Esophagus squamous epithelium (tissue), 5 donors: ENCODE data around the gene PODXL. TPM values are rescaled to one million over a fixed set of nuclear protein-coding genes. Genes with fewer than 3 reads are reported as not detected.

ENCODE experiments used
- DNase-seq: peaks from one replicate; lab custom pipeline; 2025; lab: John Stamatoyannopoulos, UW
- H3K27ac ChIP-seq, 4 donors: fragments of 200-600 bp; sonication (generic); one replicate each; pipeline ENCODE4 v1.5.1; 2016 to 2019; ENCODE audit warnings: mild to moderate bottlenecking in 1 of 4
- H3K27me3 ChIP-seq, 4 donors: fragments of 200-600 bp; sonication (generic); 1 replicate in 3 of 4; 2 replicates in 1 of 4; pipeline versions ENCODE4 v1.5.1 to v1.6.0; 2017 to 2021; ENCODE audit warnings: antibody characterized with exemption in 1 of 4
- H3K36me3 ChIP-seq, 3 donors: fragments of 200-600 bp; sonication (generic); one replicate each; pipeline ENCODE4 v1.5.1; 2016 to 2019
- H3K4me1 ChIP-seq, 3 donors: fragments of 200-600 bp; sonication (generic); one replicate each; pipeline ENCODE4 v1.5.1; 2017 to 2019
- H3K4me3 ChIP-seq, 4 donors: fragments of 200-600 bp; sonication (generic); 1 replicate in 3 of 4; 2 replicates in 1 of 4; pipeline ENCODE4 v1.5.1; 2016 to 2019; ENCODE audit warnings: mild to moderate bottlenecking in 2 of 4, moderate library complexity in 1 of 4
- H3K9me3 ChIP-seq, 3 donors: fragments of 200-600 bp; sonication (generic); one replicate each; pipeline ENCODE4 v1.5.1; 2016 to 2019
- POLR2A ChIP-seq, 4 donors: fragments of 450-650 bp; IDR thresholded peaks; one replicate each; pipeline ENCODE4 v1.6.1; 2017; ENCODE audit warnings: antibody characterized with exemption in 4 of 4, mild to moderate bottlenecking in 4 of 4, moderate library complexity in 3 of 4
- WGBS, 2 donors: methylation state at CpG; one replicate each; pipeline ENCODE4 v1.1.5; 2018; 5-methylcytosine and 5-hydroxymethylcytosine counted together
- intact Hi-C: fragments of 100-400 bp; cut with DNase I; formaldehyde crosslinking; loops from one replicate; pipeline ENCODE4 v1.15.0; 2022
- total RNA-seq, 4 donors: library from RNA; depleted of rRNA; stranded (reverse); fragments of >200 nt; gene quantifications; one replicate each; pipeline ENCODE4 v1.1.0, GENCODE V29; 2016
- TF ChIP-seq, protein P1 (sequence below), 6 experiments: fragments of 450-650 bp in 4 of 6; fragments of 200-600 bp in 2 of 6; sonication (generic) in 2 of 6; IDR thresholded peaks; one replicate each; pipeline ENCODE4 v1.5.1; 2016 to 2019; ENCODE audit warnings: antibody characterized with exemption in 6 of 6, mild to moderate bottlenecking in 4 of 6, moderate library complexity in 4 of 6
- donor health status: DM: yes; HTN: yes; CAD: no.

PODXL gene
- total RNA-seq, 4 donors from 2014 or later: 5.0 to 22.3 (median 7.6) TPM

DNA sequence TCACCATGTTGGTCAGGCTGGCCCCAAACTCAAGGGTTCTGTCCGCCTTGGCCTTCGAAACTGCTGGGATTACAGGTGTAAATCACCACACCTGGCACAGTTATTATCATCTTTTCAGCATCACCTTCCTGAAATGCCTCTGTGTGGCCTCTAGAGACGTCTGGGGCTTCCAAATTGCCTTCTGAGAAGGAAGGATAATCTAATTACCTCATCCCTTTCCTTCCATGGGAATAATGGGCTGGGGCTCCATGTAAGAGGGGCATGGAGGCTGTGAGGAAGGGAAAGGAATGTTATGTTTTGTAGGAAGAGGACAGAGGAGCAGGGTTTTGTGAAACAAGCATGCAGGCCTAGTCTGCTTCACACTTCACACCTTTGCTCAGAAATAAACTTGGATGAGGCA, 22.2 kb upstream of the PODXL start:
- H3K4me3 ChIP-seq: no peak overlapping the region
- WGBS, 2 donors: 0 to 33% methylated on average over 1 to 3 of the region's 3 CpGs
- H3K27me3 ChIP-seq: no peaks in the 10 kb centered on the region
- H3K27ac ChIP-seq: no peak overlapping the region
- DNase-seq: no peak
- TF ChIP-seq, protein P1, sequence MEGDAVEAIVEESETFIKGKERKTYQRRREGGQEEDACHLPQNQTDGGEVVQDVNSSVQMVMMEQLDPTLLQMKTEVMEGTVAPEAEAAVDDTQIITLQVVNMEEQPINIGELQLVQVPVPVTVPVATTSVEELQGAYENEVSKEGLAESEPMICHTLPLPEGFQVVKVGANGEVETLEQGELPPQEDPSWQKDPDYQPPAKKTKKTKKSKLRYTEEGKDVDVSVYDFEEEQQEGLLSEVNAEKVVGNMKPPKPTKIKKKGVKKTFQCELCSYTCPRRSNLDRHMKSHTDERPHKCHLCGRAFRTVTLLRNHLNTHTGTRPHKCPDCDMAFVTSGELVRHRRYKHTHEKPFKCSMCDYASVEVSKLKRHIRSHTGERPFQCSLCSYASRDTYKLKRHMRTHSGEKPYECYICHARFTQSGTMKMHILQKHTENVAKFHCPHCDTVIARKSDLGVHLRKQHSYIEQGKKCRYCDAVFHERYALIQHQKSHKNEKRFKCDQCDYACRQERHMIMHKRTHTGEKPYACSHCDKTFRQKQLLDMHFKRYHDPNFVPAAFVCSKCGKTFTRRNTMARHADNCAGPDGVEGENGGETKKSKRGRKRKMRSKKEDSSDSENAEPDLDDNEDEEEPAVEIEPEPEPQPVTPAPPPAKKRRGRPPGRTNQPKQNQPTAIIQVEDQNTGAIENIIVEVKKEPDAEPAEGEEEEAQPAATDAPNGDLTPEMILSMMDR (IDR thresholded peaks at IDR 0.05): no peak
- no peak for TF ChIP-seq POLR2A (IDR thresholded peaks at IDR 0.05)
- peaks cover 0 to 13% (median 0%) of the 10 kb centered on the region in 3 donors for H3K4me1 ChIP-seq
- no peaks in the 10 kb centered on the region for H3K36me3 ChIP-seq
- intact Hi-C loops: no loop called here
- H3K9me3 ChIP-seq: no peaks in the 10 kb centered on the region

DNA sequence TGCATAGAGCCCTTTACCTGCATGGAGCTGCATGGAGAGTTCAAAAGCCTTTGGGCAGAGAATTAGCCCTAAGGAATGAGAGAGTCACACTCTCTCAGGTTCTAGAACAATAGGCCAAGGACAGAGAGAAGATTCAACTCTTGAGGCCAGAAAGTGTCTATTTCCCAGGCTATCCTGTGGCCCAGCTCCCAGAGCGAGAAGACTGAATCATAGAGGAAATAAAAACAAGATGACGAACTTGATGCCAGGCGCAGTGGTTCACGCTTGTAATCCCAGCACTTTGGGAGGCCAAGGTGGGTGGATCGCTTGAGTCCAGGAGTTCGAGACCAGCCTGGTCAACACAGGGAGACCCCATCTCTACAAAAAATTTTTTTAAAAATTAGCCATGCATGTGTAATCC, 18.3 kb upstream of the PODXL start:
- no peak overlapping the region for H3K4me3 ChIP-seq
- 74 to 82% methylated on average over 6 of the region's 6 CpGs for WGBS, 2 donors
- no peak for DNase-seq
- H3K4me1 ChIP-seq: no peaks in the 10 kb centered on the region
- intact Hi-C loops: no loop called here
- no peaks in the 10 kb centered on the region for H3K36me3 ChIP-seq
- TF ChIP-seq, protein P1 (IDR thresholded peaks at IDR 0.05): no peak
- no peak for TF ChIP-seq POLR2A (IDR thresholded peaks at IDR 0.05)
- H3K9me3 ChIP-seq: no peaks in the 10 kb centered on the region
- H3K27ac ChIP-seq: no peak overlapping the region
- no peaks in the 10 kb centered on the region for H3K27me3 ChIP-seq

- 77 to 79% methylated on average over 5 of the region's 5 CpGs for WGBS, 2 donors
- Histone ChIP-seq H3K36me3 (no peaks in the 10 kb centered on the region), H3K27me3 (no peaks in the 10 kb centered on the region), H3K4me1 (no peaks in the 10 kb centered on the region), H3K9me3 (no peaks in the 10 kb centered on the region), H3K4me3 (no peak overlapping the region), H3K27ac (no peak overlapping the region)
- TF ChIP-seq POLR2A (IDR thresholded peaks at IDR 0.05): no peak
- TF ChIP-seq, protein P1 (IDR thresholded peaks at IDR 0.05): no peak
- intact Hi-C loops: no loop called here
- DNase-seq: no peak
Observed at GRCh38 chr7:131570401-131570800, 14.0 kb upstream of the PODXL start.

DNA sequence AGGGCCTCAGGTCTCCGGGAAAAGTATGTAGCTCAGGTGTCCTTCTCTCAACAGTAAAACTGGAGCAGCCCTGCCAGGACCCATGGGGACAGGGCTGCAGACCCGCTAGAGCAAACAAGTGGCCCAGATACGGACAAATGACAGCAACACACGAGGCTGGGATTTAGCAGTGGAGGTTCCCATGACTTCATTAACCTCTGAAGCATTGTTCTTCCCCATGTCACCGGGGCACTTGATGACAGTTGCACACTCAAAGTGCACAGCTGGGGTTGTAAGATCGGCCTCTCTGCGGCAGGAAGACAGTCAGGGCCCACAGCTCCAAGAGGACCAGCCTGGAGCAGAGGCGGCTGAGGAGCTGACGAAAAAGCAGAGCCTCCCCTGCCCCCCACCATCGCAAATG, 12.5 kb upstream of the PODXL start:
- H3K9me3 ChIP-seq: no peaks in the 10 kb centered on the region
- no peak overlapping the region for H3K4me3 ChIP-seq
- intact Hi-C loops: no loop called here
- no peaks in the 10 kb centered on the region for H3K27me3 ChIP-seq
- no peak overlapping the region for H3K27ac ChIP-seq
- no peaks in the 10 kb centered on the region for H3K4me1 ChIP-seq
- TF ChIP-seq, protein P1 (IDR thresholded peaks at IDR 0.05): no peak
- no peak for TF ChIP-seq POLR2A (IDR thresholded peaks at IDR 0.05)
- WGBS, 2 donors: 41 to 68% methylated on average over 5 to 9 of the region's 10 CpGs
- no peaks in the 10 kb centered on the region for H3K36me3 ChIP-seq
- no peak for DNase-seq

- H3K36me3 ChIP-seq: no peaks in the 10 kb centered on the region
- intact Hi-C loops: no loop called here
- no peaks in the 10 kb centered on the region for H3K9me3 ChIP-seq
- WGBS, 2 donors: 73 to 78% methylated on average over 6 of the region's 6 CpGs
- no peak overlapping the region for H3K27ac ChIP-seq
- no peaks in the 10 kb centered on the region for H3K4me1 ChIP-seq
- no peak for DNase-seq
- no peak overlapping the region for H3K4me3 ChIP-seq
- H3K27me3 ChIP-seq: no peaks in the 10 kb centered on the region
- TF ChIP-seq POLR2A (IDR thresholded peaks at IDR 0.05): no peak
- TF ChIP-seq, protein P1 (IDR thresholded peaks at IDR 0.05): no peak
Observed at GRCh38 chr7:131568510-131568909, 12.1 kb upstream of the PODXL start.
